Measurements from ENCODE around the gene PWP1.

The PWP1 gene

GRCh38 chr12:107685360-107686248, at the start of gene PWP1:
Gene PWP1, plus strand, starts transcription at chr12:107685799. Its CDS starts 101 bp downstream, at chr12:107685900.
- DNase-seq, result peak; percentile 45 to 96 (median 84)

- no peak for DNase-seq
Measured at GRCh38 chr12:107641154-107641553, 44.4 kb upstream of the PWP1 start.

- no peak for DNase-seq
Measured at GRCh38 chr12:107642240-107642639, 43.4 kb upstream of the PWP1 start.

- peak in 28 of 56 donors; percentile 3 to 62 (median 30) for DNase-seq
Measured at GRCh38 chr12:107645630-107646333, 39.8 kb upstream of the PWP1 start.

GRCh38 chr12:107646436-107646835, 39.2 kb upstream of the PWP1 start:
- peak in 1 of 56 donors; percentile 6 for DNase-seq

GRCh38 chr12:107649661-107650061, 35.9 kb upstream of the PWP1 start:
- DNase-seq, result peak in 9 of 56 donors; percentile 8 to 64 (median 37)

GRCh38 chr12:107650977-107651376, 34.6 kb upstream of the PWP1 start:
- DNase-seq, result no peak

- peak in 13 of 56 donors; percentile 1 to 49 (median 18) for DNase-seq
Measured at GRCh38 chr12:107651571-107652449, 33.8 kb upstream of the PWP1 start.

- no peak for DNase-seq
Measured at GRCh38 chr12:107653519-107653918, 32.1 kb upstream of the PWP1 start.

GRCh38 chr12:107654873-107655272, 30.7 kb upstream of the PWP1 start:
- DNase-seq, result no peak

- no peak for DNase-seq
Measured at GRCh38 chr12:107655281-107656065, 30.1 kb upstream of the PWP1 start.

GRCh38 chr12:107656302-107656701, 29.3 kb upstream of the PWP1 start:
- no peak for DNase-seq

- DNase-seq, result no peak
Measured at GRCh38 chr12:107657133-107657532, 28.5 kb upstream of the PWP1 start.

GRCh38 chr12:107657621-107658020, 28.0 kb upstream of the PWP1 start:
- DNase-seq, result no peak

- DNase-seq, result no peak
Measured at GRCh38 chr12:107660235-107660634, 25.4 kb upstream of the PWP1 start.

GRCh38 chr12:107660861-107661415, 24.7 kb upstream of the PWP1 start:
- peak in 3 of 56 donors; percentile 1 to 41 (median 18) for DNase-seq

- no peak for DNase-seq
Measured at GRCh38 chr12:107661830-107662229, 23.8 kb upstream of the PWP1 start.

GRCh38 chr12:107662484-107662883, 23.1 kb upstream of the PWP1 start:
- peak in 2 of 56 donors; percentile 1 to 8 for DNase-seq

- DNase-seq, result no peak
Measured at GRCh38 chr12:107663277-107663676, 22.3 kb upstream of the PWP1 start.

- no peak for DNase-seq
Measured at GRCh38 chr12:107666009-107666408, 19.6 kb upstream of the PWP1 start.
